Astrocyte of the spinal cord (primary cell): ENCODE data around the gene URB1.

Experiments used
- DNase-seq: peaks from one replicate; pipeline ENCODE4 v3.0.0; 2011; ENCODE audit warnings: low read depth, low spot score
- H3K4me3 ChIP-seq: 2 replicates; pipeline ENCODE4 v1.5.1; 2011; ENCODE audit warnings: low read depth, mild to moderate bottlenecking, low read length, moderate library complexity
- in situ Hi-C: cut with HindIII; loops from 2 replicates; pipeline ENCODE4 v1.10.0; 2017; ENCODE audit warnings: low sequenced_read_pairs
- TF ChIP-seq, protein P1 (sequence below): IDR thresholded peaks from 2 replicates; pipeline ENCODE4 v1.5.1; 2012; ENCODE audit warnings: low read depth, mild to moderate bottlenecking, low read length, inconsistent platforms

URB1 gene

DNA sequence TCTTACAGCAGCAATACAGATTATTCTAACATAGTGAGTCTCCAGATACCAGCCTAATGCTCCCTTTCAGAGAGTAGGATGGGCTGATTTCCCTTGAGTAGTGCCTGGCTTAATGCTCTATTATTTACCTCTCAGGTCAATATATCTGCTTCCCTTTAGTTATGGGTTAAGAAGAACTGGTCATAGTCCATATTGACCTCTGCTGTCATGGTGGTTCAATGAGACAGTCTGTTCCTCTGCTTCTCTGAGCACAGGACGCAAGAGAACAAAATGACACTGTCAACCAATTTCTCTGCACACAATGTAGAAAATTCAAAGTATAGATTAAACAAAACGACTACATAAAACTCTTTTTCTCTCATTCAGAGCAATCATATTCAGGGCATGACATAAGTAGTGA lies 91.2 kb downstream of the URB1 start:
- no peak overlapping the region for H3K4me3 ChIP-seq
- DNase-seq: no peak
- TF ChIP-seq, protein P1, sequence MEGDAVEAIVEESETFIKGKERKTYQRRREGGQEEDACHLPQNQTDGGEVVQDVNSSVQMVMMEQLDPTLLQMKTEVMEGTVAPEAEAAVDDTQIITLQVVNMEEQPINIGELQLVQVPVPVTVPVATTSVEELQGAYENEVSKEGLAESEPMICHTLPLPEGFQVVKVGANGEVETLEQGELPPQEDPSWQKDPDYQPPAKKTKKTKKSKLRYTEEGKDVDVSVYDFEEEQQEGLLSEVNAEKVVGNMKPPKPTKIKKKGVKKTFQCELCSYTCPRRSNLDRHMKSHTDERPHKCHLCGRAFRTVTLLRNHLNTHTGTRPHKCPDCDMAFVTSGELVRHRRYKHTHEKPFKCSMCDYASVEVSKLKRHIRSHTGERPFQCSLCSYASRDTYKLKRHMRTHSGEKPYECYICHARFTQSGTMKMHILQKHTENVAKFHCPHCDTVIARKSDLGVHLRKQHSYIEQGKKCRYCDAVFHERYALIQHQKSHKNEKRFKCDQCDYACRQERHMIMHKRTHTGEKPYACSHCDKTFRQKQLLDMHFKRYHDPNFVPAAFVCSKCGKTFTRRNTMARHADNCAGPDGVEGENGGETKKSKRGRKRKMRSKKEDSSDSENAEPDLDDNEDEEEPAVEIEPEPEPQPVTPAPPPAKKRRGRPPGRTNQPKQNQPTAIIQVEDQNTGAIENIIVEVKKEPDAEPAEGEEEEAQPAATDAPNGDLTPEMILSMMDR: no peak
- in situ Hi-C loops: no loop called here

DNA sequence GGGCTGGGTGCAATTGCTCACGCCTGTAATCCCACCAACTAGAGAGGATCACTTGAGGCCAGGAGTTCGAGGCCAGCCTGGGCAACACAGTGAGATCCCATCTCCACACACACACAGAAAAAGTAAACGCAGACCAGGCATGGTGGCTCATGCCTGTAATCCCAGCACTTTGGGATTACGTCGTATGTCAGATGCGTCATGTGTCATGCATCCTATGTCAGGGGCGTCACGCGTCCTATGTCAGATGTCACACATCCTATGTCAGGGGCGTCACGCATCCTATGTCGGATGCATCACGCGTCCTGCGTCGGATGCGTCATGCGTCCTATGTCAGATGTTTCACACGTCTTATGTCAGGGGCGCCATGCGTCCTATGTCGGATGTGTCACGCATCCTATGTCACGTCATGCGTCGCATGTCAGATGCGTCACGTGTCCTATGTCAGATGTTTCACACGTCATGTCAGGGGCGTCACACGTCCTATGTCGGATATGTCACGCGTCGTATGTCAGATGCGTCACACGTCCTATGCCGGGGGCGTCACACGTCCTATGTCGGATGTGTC lies 92.6 kb downstream of the URB1 start:
- DNase-seq: no peak
- TF ChIP-seq, protein P1: no peak
- in situ Hi-C loops: no loop called here
- H3K4me3 ChIP-seq: no peak overlapping the region

DNA sequence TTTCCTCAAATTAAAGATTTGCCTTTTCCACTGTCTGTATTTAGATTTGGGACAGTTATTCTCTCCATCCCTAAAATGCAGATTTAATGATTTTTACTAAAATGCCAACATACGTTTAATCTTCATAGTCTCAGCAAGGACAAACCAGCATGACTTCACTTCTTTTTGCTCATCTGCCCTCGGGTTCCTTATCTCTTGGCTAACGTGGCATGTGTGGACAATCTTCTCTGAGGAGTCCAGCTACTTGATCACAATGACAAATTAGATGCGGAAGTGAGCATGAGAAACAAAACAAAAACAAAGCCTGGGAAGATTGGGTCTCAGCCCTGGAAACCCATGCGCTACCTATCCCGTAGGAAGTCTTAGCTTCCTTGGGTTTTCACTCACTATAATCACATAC lies 93.1 kb downstream of the URB1 start:
- DNase-seq: no peak
- in situ Hi-C loops: no loop called here

DNA sequence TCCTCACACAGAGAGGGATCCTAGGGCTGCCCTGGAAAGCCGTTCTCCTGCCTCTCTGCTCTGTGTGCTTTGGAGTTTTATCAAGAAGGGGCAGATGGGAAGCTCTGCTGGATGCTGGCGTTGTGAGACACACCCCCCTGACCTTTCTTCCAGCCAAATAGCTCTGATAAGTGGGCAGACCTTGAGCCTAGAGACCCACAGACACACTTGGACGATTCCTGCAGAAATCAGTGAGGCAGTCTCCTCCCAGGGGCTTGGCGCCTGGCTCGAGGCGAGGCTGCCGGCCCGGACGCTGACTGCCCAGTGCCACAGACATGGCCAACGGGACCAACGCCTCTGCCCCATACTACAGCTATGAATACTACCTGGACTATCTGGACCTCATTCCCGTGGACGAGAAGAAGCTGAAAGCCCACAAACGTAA lies 94.1 kb downstream of the URB1 start, which contains the start of gene MRAP:
Gene MRAP, plus strand, starts transcription at position 198 of the 424 bp plus-strand sequence. Its CDS starts 117 bp downstream, at position 315.
- TF ChIP-seq, protein P1: no peak
- no peak within 1 kb of the TSS for H3K4me3 ChIP-seq
- no peak for DNase-seq
- in situ Hi-C loops: no loop called here

More for the DNA sequence above, 93.1 kb downstream of the URB1 start:
- no peak overlapping the region for H3K4me3 ChIP-seq
- TF ChIP-seq, protein P1: no peak

DNA sequence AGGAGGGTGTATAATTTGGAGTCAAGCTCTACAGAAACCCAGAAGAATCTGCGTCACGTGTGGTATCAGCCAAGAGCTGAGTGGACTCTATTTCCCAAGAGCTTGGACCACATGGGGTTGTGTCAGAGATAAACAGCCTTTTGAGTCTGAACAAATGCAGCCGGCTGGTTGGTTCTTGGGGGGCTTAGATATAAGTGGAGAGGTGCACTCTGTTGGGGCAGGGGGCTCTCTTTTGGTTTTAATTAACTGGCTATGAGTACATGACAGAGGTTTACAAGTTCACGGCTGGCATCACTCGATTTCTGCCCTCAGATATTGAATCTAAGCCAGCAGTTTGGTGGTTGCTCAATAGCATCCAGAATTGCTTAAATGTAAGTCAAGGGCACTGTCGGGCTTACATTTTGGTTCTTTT lies 94.7 kb downstream of the URB1 start:
- no peak overlapping the region for H3K4me3 ChIP-seq
- in situ Hi-C loops: no loop called here
- no peak for DNase-seq
- TF ChIP-seq, protein P1: no peak

DNA sequence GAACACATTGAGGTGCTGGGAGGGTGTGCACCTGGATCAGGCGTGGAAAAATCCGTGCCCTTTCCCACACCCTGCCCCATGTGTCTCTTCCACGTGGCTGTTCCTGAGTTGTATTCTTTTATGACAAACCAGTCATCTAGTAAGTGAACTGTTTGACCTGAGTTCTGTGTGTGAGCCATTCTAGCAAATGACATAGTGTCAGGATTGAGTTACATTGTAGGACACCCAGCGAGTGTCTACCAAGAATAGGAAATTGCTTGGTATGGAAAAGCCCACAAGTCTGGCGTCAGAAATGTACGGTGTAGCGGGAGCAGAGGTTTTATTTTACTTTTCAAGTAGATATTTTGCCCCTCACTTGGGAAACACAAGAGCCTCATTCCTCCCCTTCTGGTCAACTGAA lies 95.4 kb downstream of the URB1 start:
- TF ChIP-seq, protein P1: no peak
- no peak for DNase-seq
- in situ Hi-C loops: no loop called here
- H3K4me3 ChIP-seq: no peak overlapping the region
